Fibroblast of skin of left quadriceps (primary cell): ENCODE results near the gene APBA2.

ENCODE experiments used
- DNase-seq, 2 experiments: peaks; one replicate each; pipeline ENCODE4 v3.0.0-alpha.2; 2013; ENCODE audit warnings: low read depth in 2 of 2

The APBA2 gene

GRCh38 chr15:28896951-28897350 lies 11.2 kb downstream of the APBA2 start:
- peak; percentile 73 to 78 for DNase-seq

- no peak for DNase-seq
Measured at GRCh38 chr15:28897861-28898585, 12.2 kb downstream of the APBA2 start.

GRCh38 chr15:28899061-28899738 lies 13.4 kb downstream of the APBA2 start:
- DNase-seq: no peak

DNA sequence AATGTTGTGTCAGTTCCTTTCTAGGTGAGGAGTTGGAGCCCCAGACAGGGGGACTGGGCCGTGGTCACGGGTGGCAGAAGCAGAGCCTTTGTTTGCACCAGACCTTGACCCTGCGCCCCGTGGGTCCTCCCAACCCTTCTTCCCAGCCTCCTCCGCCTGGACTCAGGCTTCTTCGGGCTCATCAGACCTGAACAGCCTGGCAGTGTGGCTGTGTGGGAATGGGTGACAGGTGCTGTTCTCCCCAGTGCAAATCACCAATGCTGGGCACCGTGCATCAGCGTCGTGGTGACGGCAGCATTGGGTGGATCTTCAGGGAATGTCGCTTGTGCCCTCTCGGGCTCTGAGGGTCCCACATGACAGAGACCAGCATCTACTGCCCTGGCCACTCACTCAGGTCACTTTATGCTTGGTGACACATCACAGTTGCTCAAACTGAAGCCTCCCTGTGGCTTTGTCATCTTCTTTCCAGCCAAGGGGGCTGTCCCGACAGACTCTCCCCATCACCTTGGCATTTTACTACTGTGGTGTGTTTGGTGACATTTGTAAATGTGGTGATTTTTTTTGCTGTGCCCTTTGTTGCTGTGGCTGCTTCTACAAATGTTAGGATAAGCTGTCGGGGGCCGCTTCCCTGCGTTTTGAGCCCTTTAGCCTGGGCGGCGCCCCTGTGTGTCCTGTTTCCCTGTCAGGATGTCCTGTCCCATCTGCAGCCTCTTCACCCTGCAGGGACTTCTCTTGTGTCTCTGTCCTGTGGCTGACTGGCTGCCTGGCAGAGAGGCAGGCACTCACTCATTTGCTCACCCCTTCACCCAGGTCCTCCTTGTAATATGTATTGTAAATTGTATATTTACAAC lies 14.5 kb downstream of the APBA2 start:
- DNase-seq: no peak

DNA sequence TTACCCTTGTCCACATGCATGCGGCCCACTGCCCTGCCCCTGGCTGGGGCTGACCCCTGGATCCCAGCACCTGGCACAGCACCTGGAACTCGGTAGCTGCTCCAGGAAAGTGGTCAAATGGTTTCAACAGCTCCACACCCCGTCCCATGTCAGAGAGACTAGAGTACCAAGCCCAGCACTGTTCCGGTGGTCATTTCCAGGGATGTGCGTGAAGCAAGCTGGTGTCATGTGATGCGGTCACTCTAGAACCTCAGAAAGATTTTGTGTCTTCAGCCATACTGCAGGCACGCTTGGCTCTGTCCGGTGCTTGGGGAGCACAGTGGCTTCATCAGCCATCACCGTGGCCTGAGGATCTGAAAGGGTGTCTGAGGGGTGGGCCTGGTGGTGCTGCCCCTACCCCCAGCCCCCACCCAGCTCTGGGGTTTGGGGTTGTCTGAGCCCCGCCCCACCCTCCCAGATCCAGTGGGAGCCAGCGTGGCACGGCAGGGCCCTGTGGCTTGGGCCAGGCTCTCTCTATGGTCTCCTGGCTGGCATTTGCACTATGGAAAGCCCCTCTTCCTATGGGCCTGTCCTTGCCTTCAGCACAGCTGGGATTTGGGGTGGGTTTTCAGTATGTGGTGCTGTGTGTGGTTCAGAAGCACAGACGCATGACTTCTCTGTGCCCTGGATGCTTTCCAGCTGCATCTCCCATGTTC lies 15.3 kb downstream of the APBA2 start:
- no peak for DNase-seq

GRCh38 chr15:28901587-28901980 lies 15.8 kb downstream of the APBA2 start:
- DNase-seq: no peak

DNA sequence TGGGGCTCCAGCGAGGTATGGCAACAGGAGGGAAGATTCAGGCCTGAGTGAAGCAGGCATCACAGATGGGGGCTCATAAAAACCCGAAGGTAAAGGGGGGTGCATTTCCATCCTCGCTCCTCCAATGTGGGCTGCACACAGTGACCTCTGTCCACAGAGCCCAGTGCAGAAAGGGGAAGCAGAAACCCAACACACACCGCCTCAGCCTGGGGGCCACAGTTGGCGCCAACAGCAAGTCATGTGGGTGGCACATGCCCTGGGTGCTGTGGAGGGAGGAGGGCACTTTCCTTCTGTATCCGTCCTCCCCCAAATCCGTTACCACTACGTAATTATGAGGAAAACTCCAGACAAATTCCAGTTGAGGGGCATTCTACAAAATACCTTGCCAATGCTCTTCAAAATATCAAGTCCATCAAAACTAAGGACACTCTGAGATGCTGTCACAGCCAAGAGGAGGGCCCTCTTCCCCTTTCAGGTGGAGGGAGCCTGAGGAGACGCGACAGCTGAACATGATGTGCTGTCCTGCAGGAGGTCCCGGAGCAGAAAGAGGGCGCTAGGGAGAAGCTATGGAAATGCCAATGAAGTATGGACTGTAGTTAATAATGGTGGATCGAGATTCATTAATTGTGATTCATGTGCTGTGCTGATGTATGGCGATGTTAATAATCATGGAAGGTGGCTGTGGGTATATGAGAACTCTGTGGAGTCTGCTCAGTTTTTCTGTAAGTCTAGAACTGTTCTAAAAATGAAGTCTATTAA lies 16.4 kb downstream of the APBA2 start:
- DNase-seq: no peak

DNA sequence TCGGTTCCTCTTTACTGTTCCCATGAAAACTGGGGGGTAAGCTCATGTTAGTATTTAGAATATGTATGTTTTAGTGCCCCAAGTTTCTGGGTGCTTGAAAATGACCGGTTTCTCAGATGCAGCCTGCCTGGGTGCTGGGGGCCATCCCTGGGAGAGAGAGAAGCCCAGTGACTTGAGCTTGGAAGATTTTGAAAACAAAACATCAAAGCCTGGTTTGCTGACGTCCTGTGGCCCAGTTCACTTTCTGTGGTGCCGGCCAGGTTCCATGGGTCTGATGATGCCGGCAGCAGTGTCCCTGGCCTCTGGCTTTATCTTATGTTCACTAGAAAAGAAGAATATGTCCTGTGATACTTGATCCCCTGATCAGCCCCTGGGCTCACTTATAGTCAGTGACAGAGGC lies 17.1 kb downstream of the APBA2 start:
- DNase-seq: no peak

DNA sequence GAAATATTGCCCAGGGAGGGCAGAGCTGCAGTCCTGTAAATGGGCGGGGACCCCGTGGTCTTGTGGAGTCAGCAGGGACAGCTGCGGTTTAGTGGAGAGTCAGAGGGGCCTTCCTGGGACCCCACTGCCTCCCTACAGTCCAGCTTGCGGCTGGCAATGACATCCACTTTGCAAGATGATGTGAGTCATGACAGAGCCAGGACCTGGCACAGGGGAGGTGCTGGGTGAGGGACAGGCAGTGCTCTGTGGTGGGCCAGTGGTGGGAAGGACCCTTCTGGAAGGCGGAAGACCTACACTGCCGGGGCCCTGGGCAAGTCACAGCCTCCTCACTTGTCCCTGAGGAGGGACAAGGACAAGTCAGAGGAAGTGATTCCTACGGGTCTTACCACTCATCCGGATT lies 17.8 kb downstream of the APBA2 start:
- no peak for DNase-seq

DNA sequence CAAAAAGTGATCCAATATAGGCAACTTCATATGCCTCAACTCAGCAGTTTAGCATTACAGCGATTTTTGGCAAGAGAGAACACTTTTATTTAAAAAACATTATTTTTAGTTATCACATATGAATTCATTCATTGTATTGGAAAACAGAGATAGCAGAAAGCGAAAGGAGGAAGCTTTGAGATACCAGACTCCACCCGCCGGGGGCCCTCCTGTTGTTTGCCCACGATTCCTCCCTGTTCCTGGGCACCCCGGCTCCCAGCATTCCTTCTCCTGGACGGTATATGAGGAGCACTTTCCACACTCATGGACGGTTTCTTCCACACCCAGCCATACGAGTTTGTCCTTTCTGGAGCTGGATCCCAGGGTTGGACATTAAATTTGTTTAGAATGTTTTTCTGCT lies 18.2 kb downstream of the APBA2 start:
- no peak for DNase-seq

DNA sequence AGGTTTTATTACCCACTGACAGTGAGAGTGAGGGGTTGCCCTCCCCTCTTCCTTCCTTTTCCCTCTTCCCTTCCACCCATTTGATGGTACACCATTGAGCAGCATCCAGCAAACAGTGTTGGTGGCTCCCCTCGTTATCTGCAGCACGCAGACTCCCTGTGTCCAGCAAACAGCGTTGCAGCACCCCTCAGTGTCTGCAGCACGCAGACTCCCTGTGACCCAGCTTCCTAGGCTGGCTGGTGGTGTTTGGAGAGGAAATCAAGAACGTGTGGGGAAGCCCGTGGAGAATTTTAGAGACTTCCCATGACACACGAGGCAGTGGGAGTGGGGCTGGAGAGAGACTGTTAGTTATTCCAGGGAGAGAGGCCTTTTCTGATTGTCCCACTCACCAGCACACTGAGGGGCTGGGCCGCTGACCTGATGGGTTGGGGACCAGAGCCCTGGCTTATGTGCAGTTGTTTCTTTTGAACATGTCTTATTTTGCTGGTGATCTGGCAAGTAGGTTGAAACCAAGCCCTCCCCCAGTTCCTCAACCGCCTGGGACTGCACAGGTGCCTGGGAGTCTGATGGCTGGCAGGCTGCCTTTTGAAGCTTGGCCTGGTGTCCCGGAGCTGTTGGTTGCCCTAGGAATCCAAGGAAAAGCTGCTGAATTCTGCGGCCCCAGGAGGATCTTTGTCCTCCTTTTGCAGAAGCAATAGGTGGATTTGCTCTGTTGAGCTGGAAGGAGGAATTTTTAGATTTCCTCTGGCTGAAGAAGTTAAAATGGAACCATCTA lies 19.0 kb downstream of the APBA2 start:
- DNase-seq: no peak

DNA sequence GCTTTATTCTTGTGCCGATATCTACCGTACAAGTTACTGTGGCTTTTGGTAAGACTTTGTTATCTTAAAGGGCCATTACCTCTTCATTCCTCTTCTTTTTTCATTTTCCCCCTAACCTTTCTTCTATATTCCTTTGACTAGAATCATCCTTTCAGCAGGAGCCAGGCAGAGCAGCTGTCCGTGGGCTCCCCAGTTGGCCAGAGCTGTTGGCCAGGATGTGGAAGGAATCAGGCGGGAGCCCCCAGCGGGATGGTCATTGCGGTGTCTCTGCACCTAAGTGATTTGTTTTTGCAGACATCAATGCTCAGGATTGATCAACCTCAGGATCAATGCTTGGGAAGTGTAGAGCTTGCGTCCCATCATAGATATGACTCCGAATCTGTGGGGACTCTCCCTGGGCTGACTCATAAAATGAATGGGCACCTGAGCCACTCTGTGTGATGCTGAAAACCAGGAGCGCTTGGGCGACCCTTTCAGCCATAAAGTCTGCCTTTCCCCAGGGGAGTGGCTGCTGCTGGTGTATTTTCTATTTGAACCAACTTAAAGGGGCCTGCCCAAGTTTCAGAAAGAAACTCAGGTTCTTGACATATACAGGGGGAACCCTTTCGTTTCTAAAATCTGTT lies 21.7 kb downstream of the APBA2 start:
- no peak for DNase-seq

- no peak for DNase-seq
Measured at GRCh38 chr15:28909958-28910500, 24.3 kb downstream of the APBA2 start.

- DNase-seq: no peak
Measured at GRCh38 chr15:28911310-28911931, 25.6 kb downstream of the APBA2 start.

- no peak for DNase-seq
Measured at GRCh38 chr15:28912422-28912821, 26.6 kb downstream of the APBA2 start.

- no peak for DNase-seq
Measured at GRCh38 chr15:28913171-28913765, 27.5 kb downstream of the APBA2 start.

GRCh38 chr15:28914046-28914445 lies 28.3 kb downstream of the APBA2 start:
- no peak for DNase-seq

DNA sequence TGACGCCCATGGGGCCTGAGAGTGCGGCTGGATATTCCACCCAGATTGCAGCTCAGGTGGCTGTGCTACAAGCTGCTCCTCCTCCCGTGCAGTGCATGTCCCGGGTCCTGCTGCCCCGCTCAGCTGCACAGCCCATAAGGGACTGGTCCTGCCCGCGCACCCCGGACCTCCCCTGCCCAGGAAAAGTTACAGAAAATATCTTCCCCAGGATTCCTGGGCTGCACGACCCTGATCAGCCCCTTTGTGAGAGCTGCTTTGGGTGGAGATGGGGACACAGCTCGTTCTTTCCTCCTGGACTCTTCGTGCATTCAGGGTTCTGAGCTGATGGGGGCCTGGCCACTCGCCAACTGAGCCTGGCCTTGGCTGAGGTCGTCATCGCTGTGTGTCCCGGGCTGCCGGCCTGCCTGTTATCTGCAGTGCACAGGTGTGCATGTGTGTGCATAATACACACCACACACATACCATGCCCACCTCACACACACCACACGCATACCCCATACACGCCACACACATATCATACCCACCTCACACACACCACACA lies 28.8 kb downstream of the APBA2 start:
- DNase-seq: no peak
